Measurements from ENCODE around the gene OR56A5. TPM values are rescaled to one million over a fixed set of nuclear protein-coding genes. Genes with fewer than 3 reads are reported as not detected.

OR56A5 gene
- total and polyA plus RNA-seq, 2 donors = not detected

GRCh38 chr11:5940748-5941147 lies 27.5 kb downstream of the OR56A5 start:
- DNase-seq (ENCODE audit: low read depth in 6 of 9, low spot score in 9 of 9) = no peak
- H3K4me1 ChIP-seq (ENCODE audit: control insufficient read depth in 2 of 2, insufficient read depth in 2 of 2, low read length in 2 of 2) = no peaks in the 10 kb centered on the region
- peaks cover 2 to 14% of the 10 kb centered on the region in 2 donors for H3K9me3 ChIP-seq (ENCODE audit: control insufficient read depth in 2 of 2, insufficient read depth in 1 of 2, low read length in 1 of 2)
- no peak overlapping the region for H3K4me3 ChIP-seq (ENCODE audit: low read length in 2 of 2)
- no peaks in the 10 kb centered on the region for H3K27me3 ChIP-seq (ENCODE audit: control insufficient read depth in 2 of 2, insufficient read depth in 1 of 2, low read length in 1 of 2)
- H3K36me3 ChIP-seq (ENCODE audit: control insufficient read depth in 2 of 2, insufficient read depth in 2 of 2, low read length in 1 of 2) = no peaks in the 10 kb centered on the region
- 99% methylated on average over 2 of the region's 2 CpGs for WGBS
- H3K27ac ChIP-seq (ENCODE audit: low read depth in 1 of 2, low read length in 1 of 2) = no peak overlapping the region

DNA sequence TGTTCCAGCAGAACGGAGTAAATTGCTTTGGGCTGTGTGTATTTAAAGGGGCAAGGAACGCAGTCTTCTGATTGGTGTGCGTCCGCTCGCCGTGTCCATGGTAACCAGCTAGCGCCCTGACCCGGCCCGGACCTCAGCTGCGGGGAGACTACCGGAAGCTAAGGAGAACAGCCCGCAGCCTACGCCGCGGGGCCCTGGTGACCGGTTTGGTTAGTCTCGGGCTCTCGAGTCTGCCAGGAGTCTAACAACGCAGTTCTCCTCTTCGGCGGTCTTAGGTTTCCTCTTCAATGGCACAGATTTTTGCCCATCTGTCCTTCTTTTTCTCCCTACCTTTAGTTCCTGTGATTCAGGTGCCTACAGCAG lies 29.7 kb downstream of the OR56A5 start:
- WGBS = 77% methylated on average over 21 of the region's 21 CpGs
- Histone ChIP-seq H3K9me3 (ENCODE audit: control insufficient read depth in 2 of 2, insufficient read depth in 1 of 2, low read length in 1 of 2) (peaks cover 2 to 18% of the 10 kb centered on the region in 2 donors), H3K27me3 (ENCODE audit: control insufficient read depth in 2 of 2, insufficient read depth in 1 of 2, low read length in 1 of 2) (no peaks in the 10 kb centered on the region), H3K27ac (ENCODE audit: low read depth in 1 of 2, low read length in 1 of 2) (no peak overlapping the region), H3K36me3 (ENCODE audit: control insufficient read depth in 2 of 2, insufficient read depth in 2 of 2, low read length in 1 of 2) (no peaks in the 10 kb centered on the region), H3K4me3 (ENCODE audit: low read length in 2 of 2) (no peak overlapping the region), H3K4me1 (ENCODE audit: control insufficient read depth in 2 of 2, insufficient read depth in 2 of 2, low read length in 2 of 2) (no peaks in the 10 kb centered on the region)
- no peak for DNase-seq (ENCODE audit: low read depth in 6 of 9, low spot score in 9 of 9)

DNA sequence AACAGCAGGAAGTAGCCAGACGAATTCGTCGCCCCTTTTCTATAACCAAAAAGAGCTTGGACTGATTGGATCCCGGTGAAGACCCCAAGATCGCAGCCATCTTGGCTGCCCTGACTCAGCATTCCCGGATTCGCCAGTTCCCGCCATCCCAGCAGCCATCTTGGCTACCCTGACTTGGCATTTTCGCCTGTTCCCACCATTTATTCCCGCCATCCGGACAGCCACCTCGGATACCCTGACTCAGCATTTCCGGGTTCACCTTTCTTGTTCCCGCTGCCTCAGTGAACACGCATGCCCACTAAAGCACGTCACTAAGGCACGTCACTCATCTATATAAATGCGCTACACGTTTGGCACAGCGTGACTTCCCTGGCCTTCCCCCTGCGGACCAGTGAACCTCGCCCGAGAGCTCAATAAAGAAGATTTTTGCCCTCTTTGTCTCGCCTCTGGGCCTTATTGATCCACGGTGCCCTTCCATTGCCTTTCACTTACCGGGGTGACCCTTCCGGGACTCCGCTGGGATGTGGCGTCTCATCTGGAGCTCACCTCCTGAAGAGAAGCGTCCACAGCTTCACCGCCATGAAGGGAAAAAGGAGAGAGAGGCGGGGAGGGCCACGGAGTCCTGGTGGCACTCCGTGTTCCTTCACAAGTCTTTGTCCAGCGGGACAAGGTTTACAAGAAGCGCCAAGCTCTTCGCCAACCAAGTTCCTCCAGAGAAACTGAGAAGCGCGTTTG lies 30.3 kb downstream of the OR56A5 start:
- Histone ChIP-seq H3K27me3 (ENCODE audit: control insufficient read depth in 2 of 2, insufficient read depth in 1 of 2, low read length in 1 of 2) (no peaks in the 10 kb centered on the region), H3K9me3 (ENCODE audit: control insufficient read depth in 2 of 2, insufficient read depth in 1 of 2, low read length in 1 of 2) (peaks cover 2 to 23% of the 10 kb centered on the region in 2 donors), H3K27ac (ENCODE audit: low read depth in 1 of 2, low read length in 1 of 2) (no peak overlapping the region), H3K36me3 (ENCODE audit: control insufficient read depth in 2 of 2, insufficient read depth in 2 of 2, low read length in 1 of 2) (no peaks in the 10 kb centered on the region), H3K4me3 (ENCODE audit: low read length in 2 of 2) (no peak overlapping the region), H3K4me1 (ENCODE audit: control insufficient read depth in 2 of 2, insufficient read depth in 2 of 2, low read length in 2 of 2) (no peaks in the 10 kb centered on the region)
- WGBS = 89% methylated on average over 39 of the region's 39 CpGs
- DNase-seq (ENCODE audit: low read depth in 6 of 9, low spot score in 9 of 9) = no peak

- Histone ChIP-seq H3K9me3 (ENCODE audit: control insufficient read depth in 2 of 2, insufficient read depth in 1 of 2, low read length in 1 of 2) (peaks cover 7 to 61% of the 10 kb centered on the region in 2 donors), H3K27ac (ENCODE audit: low read depth in 1 of 2, low read length in 1 of 2) (no peak overlapping the region), H3K27me3 (ENCODE audit: control insufficient read depth in 2 of 2, insufficient read depth in 1 of 2, low read length in 1 of 2) (no peaks in the 10 kb centered on the region), H3K36me3 (ENCODE audit: control insufficient read depth in 2 of 2, insufficient read depth in 2 of 2, low read length in 1 of 2) (no peaks in the 10 kb centered on the region), H3K4me3 (ENCODE audit: low read length in 2 of 2) (no peak overlapping the region), H3K4me1 (ENCODE audit: control insufficient read depth in 2 of 2, insufficient read depth in 2 of 2, low read length in 2 of 2) (no peaks in the 10 kb centered on the region)
- 96% methylated on average over 10 of the region's 10 CpGs for WGBS
- no peak for DNase-seq (ENCODE audit: low read depth in 6 of 9, low spot score in 9 of 9)
Observed at GRCh38 chr11:5933116-5933515, 35.2 kb downstream of the OR56A5 start.

DNA sequence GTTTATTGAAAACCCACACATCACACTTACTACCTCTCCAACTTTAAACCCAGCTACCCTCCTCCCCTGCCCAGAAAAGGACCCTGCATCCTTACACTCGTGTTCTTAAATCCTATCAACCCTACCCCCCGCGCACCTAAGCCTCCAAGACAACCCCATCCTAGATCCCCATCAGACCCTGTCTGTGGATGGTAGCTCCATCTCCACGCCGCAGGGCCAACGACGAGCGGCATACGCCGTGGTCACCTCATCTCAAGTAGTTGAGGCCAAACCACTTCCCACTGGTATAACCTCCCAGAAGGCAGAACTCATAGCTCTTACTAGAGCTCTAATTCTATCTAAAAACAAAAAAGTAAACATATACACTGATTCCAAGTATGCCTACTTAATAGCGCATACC lies 35.6 kb downstream of the OR56A5 start:
- DNase-seq (ENCODE audit: low read depth in 6 of 9, low spot score in 9 of 9) = no peak
- WGBS = 97% methylated on average over 11 of the region's 11 CpGs
- H3K36me3 ChIP-seq (ENCODE audit: control insufficient read depth in 2 of 2, insufficient read depth in 2 of 2, low read length in 1 of 2) = no peaks in the 10 kb centered on the region
- H3K4me1 ChIP-seq (ENCODE audit: control insufficient read depth in 2 of 2, insufficient read depth in 2 of 2, low read length in 2 of 2) = no peaks in the 10 kb centered on the region
- H3K27ac ChIP-seq (ENCODE audit: low read depth in 1 of 2, low read length in 1 of 2) = no peak overlapping the region
- H3K9me3 ChIP-seq (ENCODE audit: control insufficient read depth in 2 of 2, insufficient read depth in 1 of 2, low read length in 1 of 2) = peaks cover 4 to 63% of the 10 kb centered on the region in 2 donors
- H3K4me3 ChIP-seq (ENCODE audit: low read length in 2 of 2) = no peak overlapping the region
- H3K27me3 ChIP-seq (ENCODE audit: control insufficient read depth in 2 of 2, insufficient read depth in 1 of 2, low read length in 1 of 2) = no peaks in the 10 kb centered on the region

- 96% methylated on average over 8 of the region's 8 CpGs for WGBS
Observed at GRCh38 chr11:5931061-5931460, 37.2 kb downstream of the OR56A5 start.

GRCh38 chr11:5930614-5931013 lies 37.7 kb downstream of the OR56A5 start:
- DNase-seq (ENCODE audit: low read depth in 6 of 9, low spot score in 9 of 9) = no peak
- no peak overlapping the region for H3K4me3 ChIP-seq (ENCODE audit: low read length in 2 of 2)
- 93% methylated on average over 19 of the region's 19 CpGs for WGBS
- H3K27me3 ChIP-seq (ENCODE audit: control insufficient read depth in 2 of 2, insufficient read depth in 1 of 2, low read length in 1 of 2) = no peaks in the 10 kb centered on the region
- peaks cover 4 to 54% of the 10 kb centered on the region in 2 donors for H3K9me3 ChIP-seq (ENCODE audit: control insufficient read depth in 2 of 2, insufficient read depth in 1 of 2, low read length in 1 of 2)
- no peak overlapping the region for H3K27ac ChIP-seq (ENCODE audit: low read depth in 1 of 2, low read length in 1 of 2)
- H3K4me1 ChIP-seq (ENCODE audit: control insufficient read depth in 2 of 2, insufficient read depth in 2 of 2, low read length in 2 of 2) = no peaks in the 10 kb centered on the region
- H3K36me3 ChIP-seq (ENCODE audit: control insufficient read depth in 2 of 2, insufficient read depth in 2 of 2, low read length in 1 of 2) = no peaks in the 10 kb centered on the region

More at GRCh38 chr11:5931061-5931460, 37.2 kb downstream of the OR56A5 start:
- DNase-seq (ENCODE audit: low read depth in 6 of 9, low spot score in 9 of 9) = no peak
- Histone ChIP-seq H3K36me3 (ENCODE audit: control insufficient read depth in 2 of 2, insufficient read depth in 2 of 2, low read length in 1 of 2) (no peaks in the 10 kb centered on the region), H3K9me3 (ENCODE audit: control insufficient read depth in 2 of 2, insufficient read depth in 1 of 2, low read length in 1 of 2) (peaks cover 4 to 57% of the 10 kb centered on the region in 2 donors), H3K27me3 (ENCODE audit: control insufficient read depth in 2 of 2, insufficient read depth in 1 of 2, low read length in 1 of 2) (no peaks in the 10 kb centered on the region), H3K4me1 (ENCODE audit: control insufficient read depth in 2 of 2, insufficient read depth in 2 of 2, low read length in 2 of 2) (no peaks in the 10 kb centered on the region), H3K27ac (ENCODE audit: low read depth in 1 of 2, low read length in 1 of 2) (no peak overlapping the region), H3K4me3 (ENCODE audit: low read length in 2 of 2) (no peak overlapping the region)

DNA sequence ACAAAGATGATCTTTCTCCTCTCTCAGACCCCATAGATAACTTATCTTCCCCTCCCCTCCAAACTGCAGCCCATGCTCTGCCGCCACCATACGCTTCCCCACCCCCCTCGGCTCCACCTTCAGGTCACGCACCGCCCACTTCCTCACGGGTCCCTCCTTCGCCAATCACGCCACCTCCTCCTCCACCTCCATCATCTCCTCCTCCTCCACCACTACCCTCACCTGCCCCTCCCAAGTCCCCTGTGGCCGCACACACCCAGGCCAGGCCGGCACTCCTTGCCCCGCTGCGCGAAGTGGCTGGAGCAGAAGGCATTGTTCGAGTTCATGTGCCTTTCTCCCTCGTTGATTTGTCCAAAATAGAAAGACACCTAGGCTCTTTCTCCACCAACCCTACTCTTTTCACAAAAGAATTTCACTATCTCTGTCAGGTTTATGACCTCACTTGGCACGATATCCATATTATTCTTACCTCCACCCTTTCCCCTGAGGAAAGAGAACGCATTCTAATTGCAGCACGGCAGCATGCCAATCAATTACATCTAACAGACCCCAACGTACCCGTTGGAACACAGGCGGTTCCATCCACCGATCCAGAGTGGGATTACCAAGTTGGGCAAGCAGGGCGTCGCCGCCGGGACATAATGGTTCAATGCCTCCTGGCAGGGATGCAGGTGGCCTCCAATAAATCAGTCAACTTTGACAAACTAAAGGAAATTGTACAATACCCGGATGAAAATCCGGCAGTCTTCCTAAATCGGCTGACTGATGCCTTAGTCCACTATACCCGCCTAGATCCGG lies 38.5 kb downstream of the OR56A5 start:
- H3K27ac ChIP-seq (ENCODE audit: low read depth in 1 of 2, low read length in 1 of 2) = no peak overlapping the region
- no peaks in the 10 kb centered on the region for H3K27me3 ChIP-seq (ENCODE audit: control insufficient read depth in 2 of 2, insufficient read depth in 1 of 2, low read length in 1 of 2)
- no peaks in the 10 kb centered on the region for H3K4me1 ChIP-seq (ENCODE audit: control insufficient read depth in 2 of 2, insufficient read depth in 2 of 2, low read length in 2 of 2)
- no peak for DNase-seq (ENCODE audit: low read depth in 6 of 9, low spot score in 9 of 9)
- H3K36me3 ChIP-seq (ENCODE audit: control insufficient read depth in 2 of 2, insufficient read depth in 2 of 2, low read length in 1 of 2) = no peaks in the 10 kb centered on the region
- WGBS = 95% methylated on average over 31 of the region's 31 CpGs
- H3K4me3 ChIP-seq (ENCODE audit: low read length in 2 of 2) = no peak overlapping the region
- H3K9me3 ChIP-seq (ENCODE audit: control insufficient read depth in 2 of 2, insufficient read depth in 1 of 2, low read length in 1 of 2) = peaks cover 4 to 50% of the 10 kb centered on the region in 2 donors

DNA sequence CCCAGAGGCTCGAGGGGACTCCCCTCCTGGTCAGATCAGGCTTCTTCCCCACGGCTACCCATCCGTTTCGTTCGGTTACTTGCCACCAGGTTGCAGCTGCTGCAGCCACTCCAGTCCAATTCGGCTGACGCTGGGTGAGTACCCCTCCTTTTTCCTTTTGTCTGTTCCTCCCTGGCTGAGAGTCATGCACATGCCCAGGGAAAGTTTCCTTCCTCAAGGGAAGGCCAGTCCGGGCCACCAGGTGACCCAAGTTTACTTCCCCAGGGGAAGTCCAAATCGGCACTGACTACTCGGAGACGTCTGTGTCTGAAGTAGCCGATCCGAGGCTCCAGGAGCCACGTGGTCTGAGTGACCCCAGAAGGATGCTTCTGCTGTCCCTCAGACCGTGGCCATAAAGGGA lies 39.5 kb downstream of the OR56A5 start:
- Histone ChIP-seq H3K4me3 (ENCODE audit: low read length in 2 of 2) (no peak overlapping the region), H3K4me1 (ENCODE audit: control insufficient read depth in 2 of 2, insufficient read depth in 2 of 2, low read length in 2 of 2) (no peaks in the 10 kb centered on the region), H3K9me3 (ENCODE audit: control insufficient read depth in 2 of 2, insufficient read depth in 1 of 2, low read length in 1 of 2) (peaks cover 4 to 50% of the 10 kb centered on the region in 2 donors), H3K27ac (ENCODE audit: low read depth in 1 of 2, low read length in 1 of 2) (no peak overlapping the region), H3K36me3 (ENCODE audit: control insufficient read depth in 2 of 2, insufficient read depth in 2 of 2, low read length in 1 of 2) (no peaks in the 10 kb centered on the region), H3K27me3 (ENCODE audit: control insufficient read depth in 2 of 2, insufficient read depth in 1 of 2, low read length in 1 of 2) (no peaks in the 10 kb centered on the region)
- 91% methylated on average over 15 of the region's 15 CpGs for WGBS
- no peak for DNase-seq (ENCODE audit: low read depth in 6 of 9, low spot score in 9 of 9)
